GM12891 (cell line): ENCODE data around the gene CHMP1A.
"Not testable (repeated sequence)": the region's sequence is repeated elsewhere in the genome, so short reads cannot be mapped to it uniquely, and the experiment has no call there.

Experiments
- DNase-seq: peaks from one replicate; pipeline ENCODE4 v3.0.0; 2011; ENCODE audit warnings: low spot score; ENCODE audit not compliant: insufficient read length
- FAIRE-seq: peaks from 2 replicates; lab custom pipeline; 2011; peaks lifted over from hg19 to GRCh38; lab: Jason Lieb, UNC
- PAX5 ChIP-seq: IDR thresholded peaks from 2 replicates; pipeline ENCODE4 v1.6.1; 2011; ENCODE audit warnings: low read length, moderate library complexity, mild to moderate bottlenecking; ENCODE audit not compliant: insufficient read depth, severe bottlenecking
- POLR2A ChIP-seq: IDR thresholded peaks from 2 replicates; pipeline ENCODE4 v1.6.1; 2011; ENCODE audit warnings: low read depth, low read length, control low read depth
- POLR2AphosphoS5 ChIP-seq: IDR thresholded peaks from 2 replicates; pipeline ENCODE4 v1.6.1; 2011; ENCODE audit warnings: low read depth, low read length, control low read depth
- POU2F2 ChIP-seq: IDR thresholded peaks from 2 replicates; pipeline ENCODE4 v1.6.1; 2011; ENCODE audit warnings: low read depth, mild to moderate bottlenecking, control low read depth, low read length, moderate library complexity
- SPI1 ChIP-seq: IDR thresholded peaks from 2 replicates; pipeline ENCODE4 v1.6.1; 2011; ENCODE audit warnings: low read depth, low read length, control low read depth
- TAF1 ChIP-seq: IDR thresholded peaks from 2 replicates; pipeline ENCODE4 v1.6.1; 2011; ENCODE audit warnings: low read depth, low read length, control low read depth

Gene CHMP1A

DNA sequence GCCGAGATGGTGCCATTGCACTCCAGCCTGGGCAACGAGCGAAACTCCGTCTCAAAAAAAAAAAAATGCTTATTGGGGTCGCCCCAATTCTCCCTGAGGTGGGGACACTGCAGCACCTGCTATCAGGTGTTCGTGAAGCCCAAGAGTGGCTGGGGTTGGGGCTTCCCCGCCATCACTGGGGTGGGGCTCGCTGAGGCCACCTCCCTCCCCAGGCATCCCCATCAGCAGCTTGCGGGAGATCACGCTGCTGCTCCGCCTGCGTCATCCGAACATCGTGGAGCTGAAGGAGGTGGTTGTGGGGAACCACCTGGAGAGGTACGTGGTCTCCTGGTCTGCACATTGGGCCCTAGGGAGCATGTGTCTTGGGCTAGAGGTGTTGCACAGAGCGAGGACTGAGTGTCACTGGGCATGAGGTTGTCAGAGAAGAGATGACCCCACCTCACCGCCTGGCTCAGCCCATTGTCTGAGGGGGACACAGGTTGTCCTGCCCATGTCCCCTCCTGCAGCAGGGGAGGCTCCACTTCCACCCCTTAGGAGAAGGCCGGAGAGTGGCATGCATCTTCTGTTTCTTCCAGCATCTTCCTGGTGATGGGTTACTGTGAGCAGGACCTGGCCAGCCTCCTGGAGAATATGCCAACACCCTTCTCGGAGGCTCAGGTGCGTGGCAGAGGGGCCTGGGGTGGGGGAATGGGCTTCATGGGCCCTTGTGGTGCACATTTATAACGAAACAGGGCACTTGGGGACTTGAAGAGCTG lies 33.9 kb upstream of the CHMP1A start:
- DNase-seq (no peak), FAIRE-seq (peak; percentile 20)
- TF ChIP-seq TAF1 (no peak), POLR2A (no peak), POLR2AphosphoS5 (no peak), SPI1 (no peak), POU2F2 (no peak), PAX5 (no peak)

GRCh38 chr16:89690392-89690901 lies 32.9 kb upstream of the CHMP1A start:
- DNase-seq (no peak), FAIRE-seq (no peak)
- TF ChIP-seq SPI1 (no peak), POLR2AphosphoS5 (no peak), POLR2A (no peak), TAF1 (no peak), PAX5 (no peak), POU2F2 (no peak)

DNA sequence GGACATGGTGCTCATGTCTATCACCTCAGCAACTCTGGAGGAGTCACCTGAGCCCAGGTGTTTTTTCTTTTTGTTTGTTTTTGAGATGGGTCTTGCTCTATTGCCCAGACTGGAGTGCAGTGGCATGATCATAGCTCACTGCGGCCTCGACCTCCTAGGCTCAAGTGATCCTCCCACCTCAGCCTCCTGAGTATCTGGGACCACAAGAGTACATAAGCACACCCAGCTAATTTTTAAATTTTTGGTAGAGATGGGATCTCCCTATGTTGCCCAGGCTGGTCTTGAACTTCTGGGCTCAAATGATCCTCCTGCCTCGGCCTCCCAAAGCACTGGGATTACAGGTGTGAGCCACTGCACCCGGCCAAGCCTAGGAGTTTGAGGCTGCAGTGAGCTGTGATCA lies 32.1 kb upstream of the CHMP1A start:
- not testable (repeated sequence) for FAIRE-seq, DNase-seq

DNA sequence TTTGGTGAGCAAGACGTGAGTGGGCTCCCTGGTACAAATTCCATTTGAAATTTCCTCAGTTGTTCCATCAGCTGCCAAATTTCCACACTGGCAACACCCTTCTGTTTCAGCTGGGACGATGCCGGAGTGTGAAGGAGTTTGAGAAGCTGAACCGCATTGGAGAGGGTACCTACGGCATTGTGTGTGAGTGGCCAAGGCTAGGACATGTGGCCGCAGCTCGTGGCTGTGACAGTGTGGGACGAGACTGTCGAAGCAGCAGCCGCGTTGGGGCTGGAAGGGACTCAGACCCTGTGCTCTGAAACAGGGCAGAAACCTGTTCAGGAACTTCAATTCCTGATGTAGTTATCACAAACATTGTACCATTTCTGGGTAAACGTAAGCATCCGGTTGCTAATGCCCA lies 31.6 kb upstream of the CHMP1A start:
- TF ChIP-seq POLR2AphosphoS5: no peak
- no peak for TF ChIP-seq PAX5
- no peak for TF ChIP-seq POLR2A
- TF ChIP-seq SPI1: no peak
- TF ChIP-seq POU2F2: no peak
- no peak for TF ChIP-seq TAF1
- FAIRE-seq: no peak
- no peak for DNase-seq

DNA sequence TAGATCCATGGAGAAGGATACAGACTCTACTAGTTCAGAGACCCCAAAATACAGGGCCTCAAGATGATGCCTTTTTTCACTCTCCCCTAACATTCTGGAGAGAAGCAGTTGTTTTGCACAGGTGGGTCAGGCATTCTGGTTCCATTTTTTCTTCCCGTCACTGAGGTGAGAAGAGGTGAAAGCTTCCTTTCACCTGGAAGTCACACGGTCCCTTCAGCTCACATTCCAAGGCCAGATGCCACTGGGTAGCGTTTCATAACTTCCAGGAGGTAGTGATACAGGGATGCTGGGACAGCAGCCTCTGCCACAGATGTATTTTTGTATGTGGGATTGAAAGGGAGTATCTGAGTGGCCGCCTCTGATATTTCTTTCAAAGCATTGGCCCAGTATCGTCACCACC lies 30.9 kb upstream of the CHMP1A start:
- DNase-seq (no peak), FAIRE-seq (no peak)
- TF ChIP-seq POLR2A (no peak), SPI1 (no peak), POU2F2 (no peak), POLR2AphosphoS5 (no peak), PAX5 (no peak), TAF1 (no peak)

DNA sequence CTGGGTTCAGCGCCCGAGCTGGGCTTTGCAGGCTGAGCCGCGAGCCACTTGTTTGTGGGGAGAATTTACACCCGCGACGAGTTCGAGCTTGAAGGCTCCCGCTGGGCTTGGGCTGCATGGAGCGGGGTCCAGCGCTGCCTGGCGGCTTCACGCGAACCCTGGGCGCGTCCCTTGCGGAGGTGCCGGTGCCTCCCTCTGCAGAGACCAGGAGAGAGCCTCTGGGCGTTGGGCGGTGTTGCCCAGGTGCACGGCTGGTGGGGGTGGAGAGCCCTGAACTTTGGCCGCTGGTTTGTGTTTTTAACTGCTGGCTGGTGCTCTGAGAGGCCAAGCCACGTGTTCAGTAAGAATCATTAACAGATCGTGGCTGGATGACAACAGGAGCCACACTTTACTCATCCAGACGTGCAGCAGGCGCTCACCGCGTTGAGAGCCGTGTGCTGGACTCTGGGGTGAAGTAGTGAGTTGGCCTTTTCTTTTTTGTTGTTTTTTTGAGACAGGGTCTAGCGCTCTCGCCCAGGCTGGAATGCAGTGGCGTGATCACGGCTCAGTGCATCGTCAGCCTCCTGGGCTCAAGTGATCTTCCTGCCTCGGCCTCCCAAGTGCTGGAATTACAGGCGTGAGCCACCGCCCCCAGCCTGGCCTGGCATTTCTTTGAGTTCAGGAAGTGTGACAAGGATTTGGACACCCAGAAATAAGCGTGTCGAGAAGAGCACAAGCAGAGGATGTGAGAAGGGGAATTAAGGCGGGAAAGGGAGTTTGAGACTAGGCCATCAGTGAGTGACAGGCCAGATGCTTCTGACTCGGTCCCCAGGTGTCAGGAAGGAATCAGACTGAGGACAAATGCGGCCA lies 29.8 kb upstream of the CHMP1A start:
- no peak for DNase-seq
- peak; percentile 75 for FAIRE-seq
- TF ChIP-seq PAX5: no peak
- TF ChIP-seq POLR2A: no peak
- no peak for TF ChIP-seq SPI1
- no peak for TF ChIP-seq POLR2AphosphoS5
- no peak for TF ChIP-seq POU2F2
- no peak for TF ChIP-seq TAF1

DNA sequence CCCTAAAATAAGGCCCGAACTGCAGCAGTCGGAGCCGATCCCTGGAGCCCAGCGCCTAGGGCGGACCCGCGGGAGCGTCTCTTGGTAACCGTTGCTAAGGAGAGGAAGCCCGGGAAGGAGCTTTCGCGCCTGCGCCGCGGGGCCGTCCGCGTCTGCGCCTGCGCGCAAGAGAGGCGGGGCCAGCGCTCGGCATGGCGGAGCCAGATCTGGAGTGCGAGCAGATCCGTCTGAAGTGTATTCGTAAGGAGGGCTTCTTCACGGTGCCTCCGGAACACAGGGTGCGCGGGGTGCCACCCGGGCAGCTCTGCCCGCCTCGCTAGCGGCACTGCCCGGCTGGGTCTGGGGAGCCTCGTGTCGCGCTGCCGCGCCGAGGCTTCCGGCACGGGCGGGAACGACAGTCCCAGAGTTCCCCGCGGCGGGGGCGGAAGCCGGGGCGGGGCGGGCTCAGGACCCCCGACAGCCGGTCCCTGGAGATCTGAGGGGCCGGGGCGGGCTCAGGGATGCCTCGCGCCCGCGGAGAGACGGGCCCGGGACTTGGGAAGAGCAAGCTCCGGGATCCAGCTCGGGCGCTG lies 29.1 kb upstream of the CHMP1A start, which contains the start of gene CDK10:
Gene CDK10, plus strand, starts transcription at position 170 of the 572 bp plus-strand sequence. Its CDS starts 22 bp downstream, at position 192.
- TF ChIP-seq POLR2A (peak; percentile 91), POU2F2 (peak; percentile 66; the same call in 1 of the 2 replicates), TAF1 (peak; percentile 87), POLR2AphosphoS5 (peak; percentile 90), SPI1 (no peak), PAX5 (no peak)
- peak; percentile 98 for FAIRE-seq
- DNase-seq: peak; percentile 96

- TF ChIP-seq POU2F2: no peak
- TF ChIP-seq TAF1: no peak
- no peak for FAIRE-seq
- no peak for DNase-seq
Measured at GRCh38 chr16:89685916-89686315, 28.4 kb upstream of the CHMP1A start.

- no peak for DNase-seq
- no peak for TF ChIP-seq PAX5
- no peak for TF ChIP-seq SPI1
- TF ChIP-seq POLR2A: no peak
- no peak for TF ChIP-seq TAF1
- no peak for TF ChIP-seq POU2F2
- no peak for TF ChIP-seq POLR2AphosphoS5
- FAIRE-seq: no peak
Measured at GRCh38 chr16:89678258-89678657, 20.8 kb upstream of the CHMP1A start.
